GM12801 (cell line): ENCODE results near the gene ZNF189.

Source experiments
- CTCF ChIP-seq: IDR thresholded peaks from one replicate; pipeline ENCODE4 v1.5.1; 2011; ENCODE audit warnings: control low read depth; ENCODE audit not compliant: insufficient read length; ENCODE audit errors: extremely low read depth

The ZNF189 gene

GRCh38 chr9:101369286-101369685 is 29.4 kb upstream of the ZNF189 start:
- no peak for TF ChIP-seq CTCF

- TF ChIP-seq CTCF = no peak
These were observed 28.6 kb upstream of the ZNF189 start for GRCh38 chr9:101369884-101370531.

GRCh38 chr9:101371813-101372212 is 26.8 kb upstream of the ZNF189 start:
- no peak for TF ChIP-seq CTCF

GRCh38 chr9:101372327-101373118 is 26.1 kb upstream of the ZNF189 start:
- no peak for TF ChIP-seq CTCF

GRCh38 chr9:101375546-101375945 is 23.1 kb upstream of the ZNF189 start:
- no peak for TF ChIP-seq CTCF

GRCh38 chr9:101376111-101376848 is 22.4 kb upstream of the ZNF189 start:
- TF ChIP-seq CTCF = no peak

- no peak for TF ChIP-seq CTCF
These were observed 18.4 kb upstream of the ZNF189 start for GRCh38 chr9:101380295-101380694.
